ENCODE results near the gene DTX3L.

Gene DTX3L

DNA sequence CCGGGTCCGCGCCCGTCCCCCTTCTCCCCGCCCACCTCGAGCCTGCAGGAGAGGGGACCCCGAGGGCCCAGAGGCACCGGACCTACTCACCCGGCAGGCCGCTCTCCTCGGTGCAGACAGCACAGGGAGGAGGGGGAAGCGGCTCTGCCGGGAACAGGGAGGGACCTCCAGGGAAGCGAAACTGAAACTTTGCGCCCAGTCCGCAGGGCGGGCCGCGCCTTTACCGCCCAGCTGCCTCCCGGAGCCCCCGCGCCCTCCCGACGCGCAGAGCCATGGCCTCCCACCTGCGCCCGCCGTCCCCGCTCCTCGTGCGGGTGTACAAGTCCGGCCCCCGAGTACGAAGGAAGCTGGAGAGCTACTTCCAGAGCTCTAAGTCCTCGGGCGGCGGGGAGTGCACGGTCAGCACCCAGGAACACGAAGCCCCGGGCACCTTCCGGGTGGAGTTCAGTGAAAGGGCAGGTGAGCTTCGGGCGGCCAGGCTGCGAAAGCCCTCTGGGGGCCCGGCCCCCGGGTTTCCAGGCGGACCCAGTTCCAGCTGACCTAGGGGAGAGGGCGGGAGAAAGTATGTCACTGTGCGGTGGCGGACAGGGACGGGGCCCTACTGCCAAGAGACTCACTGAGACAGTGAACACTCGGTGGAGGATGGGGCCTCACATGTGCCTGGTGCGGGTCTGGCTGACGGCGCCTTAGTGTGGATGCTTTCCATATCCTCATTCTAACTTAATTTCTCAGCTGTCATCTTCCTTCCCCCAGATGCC lies at the start of gene DTX3L, which contains the start of gene PARP9:
Gene DTX3L, plus strand, starts transcription at position 184 of the 758 bp plus-strand sequence. Its CDS starts 89 bp downstream, at position 273.
Gene PARP9, minus strand, starts transcription at position 146 of the 758 bp plus-strand sequence. CDS start 4,680 bp downstream, outside the sequence.
- peak; percentile 75 for DNase-seq (ENCODE audit: low spot score)

DNA sequence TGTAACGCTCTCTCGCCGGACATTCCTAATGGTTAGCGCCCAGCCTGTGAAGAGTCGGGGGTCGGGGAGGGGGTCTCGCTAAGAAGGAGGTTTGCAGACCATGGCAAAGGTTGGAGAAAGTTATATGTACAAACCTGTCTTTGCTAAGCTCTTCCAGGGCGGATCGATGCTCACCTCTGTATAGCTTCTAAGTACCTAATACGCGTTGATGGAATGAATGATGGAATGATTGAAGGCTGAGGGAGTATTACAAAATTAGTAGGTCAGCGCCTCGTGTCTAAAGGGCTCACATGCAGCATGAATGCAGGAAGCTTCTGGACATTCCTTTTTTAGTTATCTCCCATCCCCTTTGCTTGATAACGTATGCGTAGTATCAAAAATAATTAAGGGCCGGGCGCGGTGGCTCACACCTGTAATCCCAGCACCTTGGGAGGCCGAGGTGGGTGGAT lies 49.1 kb upstream of the DTX3L start:
- DNase-seq (ENCODE audit: low spot score), result no peak

DNA sequence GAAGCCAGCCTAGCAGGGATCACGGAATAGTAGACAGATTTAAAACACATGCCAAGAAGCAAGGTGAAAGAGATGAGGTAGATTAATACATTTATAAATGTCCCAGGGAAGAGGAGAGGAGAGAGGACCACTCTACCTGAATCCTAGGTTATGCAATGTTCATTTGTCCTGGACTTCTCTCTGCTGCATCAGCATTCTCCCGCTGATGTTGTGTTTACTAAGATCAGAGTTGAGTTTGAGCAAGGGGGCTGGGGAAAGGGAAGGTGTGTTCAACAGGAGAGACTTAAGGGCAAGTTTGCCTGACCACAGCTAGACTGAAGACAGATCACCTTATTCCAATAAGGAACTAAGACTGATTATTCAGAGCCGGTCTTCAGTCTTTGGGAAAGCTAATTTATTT lies 48.3 kb upstream of the DTX3L start:
- DNase-seq (ENCODE audit: low spot score), result no peak

DNA sequence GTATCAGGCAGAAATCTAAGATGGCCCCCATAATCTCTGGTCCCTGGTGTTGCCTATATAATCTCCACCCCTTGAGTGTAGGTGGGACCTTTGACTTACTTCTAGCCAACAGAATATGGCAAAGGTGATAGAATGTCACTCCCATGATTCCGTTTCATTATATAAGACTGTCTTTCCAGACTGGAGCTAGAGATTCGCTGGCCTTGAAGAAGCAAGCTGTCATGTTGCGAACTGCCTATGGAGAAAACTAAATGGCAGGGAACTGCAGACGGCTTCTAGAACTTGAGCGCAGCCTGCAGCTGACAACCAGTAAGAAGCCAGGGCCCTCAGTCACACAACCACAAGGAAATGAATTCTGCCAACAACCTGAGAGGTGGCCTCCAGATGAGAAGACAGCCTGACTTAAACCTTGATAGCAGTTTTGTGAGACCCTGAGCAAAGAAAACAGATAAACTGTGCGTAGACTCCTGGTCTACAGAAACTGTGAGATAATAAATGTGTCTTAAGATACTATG lies 47.2 kb upstream of the DTX3L start:
- DNase-seq (ENCODE audit: low spot score), result no peak

DNA sequence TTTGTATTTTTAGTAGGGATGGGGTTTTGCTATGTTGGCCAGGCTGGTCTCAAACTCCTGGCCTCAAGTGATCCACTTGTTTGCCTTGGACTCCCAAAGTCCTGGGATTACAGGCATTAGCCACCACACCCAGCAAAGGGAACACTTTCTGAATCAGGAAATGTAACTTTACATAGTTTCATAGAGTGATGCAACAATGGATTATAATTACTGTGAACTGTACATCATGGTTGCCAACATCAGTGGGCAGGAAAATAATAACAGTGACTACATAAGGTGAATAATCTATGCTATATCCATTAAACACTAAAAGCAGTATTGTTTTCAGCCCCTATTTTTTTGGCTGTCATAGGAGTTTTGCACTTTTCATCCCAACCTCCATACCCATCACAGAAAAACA lies 44.4 kb upstream of the DTX3L start:
- DNase-seq (ENCODE audit: low spot score), result no peak

DNA sequence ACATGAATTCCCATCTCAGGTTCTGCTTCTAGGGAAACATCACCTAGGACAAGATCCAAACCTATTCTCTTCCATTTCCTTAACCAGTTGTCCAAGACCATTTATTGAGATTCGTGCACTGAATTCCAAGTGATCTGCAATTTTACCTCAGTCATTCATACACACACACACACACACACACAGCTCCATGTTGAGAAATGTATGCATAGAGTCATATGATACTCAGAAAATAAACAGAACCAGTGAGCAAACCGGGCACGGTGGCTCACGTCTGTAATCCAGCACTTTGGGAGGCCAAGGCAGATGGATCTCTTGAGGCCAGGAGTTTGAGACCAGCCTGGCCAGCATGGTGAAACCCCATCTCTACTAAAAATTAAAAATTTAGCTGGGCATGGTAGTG lies 43.3 kb upstream of the DTX3L start:
- DNase-seq (ENCODE audit: low spot score), result no peak

DNA sequence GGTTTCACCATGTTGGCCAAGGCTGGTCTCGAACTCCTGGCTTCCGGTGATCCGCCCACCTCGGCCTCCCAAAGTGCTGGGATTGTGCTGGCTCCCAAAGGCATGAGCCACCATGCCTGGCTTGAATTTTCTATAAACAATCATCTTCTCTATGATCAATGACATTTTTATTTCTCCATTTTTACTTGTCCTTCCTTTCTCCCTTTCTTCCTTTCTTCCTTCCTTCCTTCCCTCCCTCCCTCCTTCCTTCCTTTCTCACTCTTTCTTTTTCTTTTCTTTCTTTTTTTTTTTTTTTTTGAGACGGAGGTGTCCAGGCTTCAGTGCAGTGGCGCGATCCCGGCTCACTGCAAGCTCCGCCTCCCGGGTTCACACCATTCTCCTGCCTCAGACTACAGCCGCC lies 40.8 kb upstream of the DTX3L start:
- no peak for DNase-seq (ENCODE audit: low spot score)

DNA sequence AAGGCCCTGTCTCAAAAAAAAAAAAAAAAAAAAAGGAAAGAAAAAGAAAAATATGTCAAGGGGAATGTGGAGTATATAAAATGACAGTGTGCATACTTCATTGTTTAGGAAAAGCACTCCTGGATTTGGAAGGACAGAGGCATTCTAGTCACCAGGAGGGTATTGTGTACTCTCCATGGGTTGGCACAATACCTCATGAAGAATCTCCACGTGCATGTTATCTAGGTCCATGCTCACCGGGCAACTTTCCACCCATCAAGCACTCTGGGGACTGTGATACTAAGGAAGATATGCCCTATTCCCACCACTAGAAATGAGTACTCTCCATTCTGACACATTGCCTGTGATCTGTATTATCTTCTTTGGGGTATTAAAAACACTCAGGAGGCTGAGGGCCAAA lies 34.0 kb upstream of the DTX3L start:
- DNase-seq (ENCODE audit: low spot score), result no peak

DNA sequence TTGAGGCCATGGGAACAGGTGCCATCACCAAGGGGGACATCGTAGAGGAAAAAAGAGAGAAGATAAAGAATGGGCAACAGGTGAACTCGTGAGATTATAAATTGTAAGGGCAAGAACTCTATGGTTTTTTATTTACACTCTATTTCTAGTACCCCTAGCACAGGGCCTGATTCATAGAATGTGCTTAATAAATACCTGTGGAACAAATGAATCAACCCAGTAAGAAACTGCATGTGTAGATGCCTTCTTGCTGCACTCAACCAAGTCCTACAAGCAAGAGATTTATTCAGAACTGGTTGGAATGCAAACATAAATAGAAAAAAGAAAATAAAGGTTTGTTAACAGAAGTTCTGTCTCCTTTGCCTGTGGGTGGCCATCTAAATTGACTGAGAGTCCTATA lies 30.7 kb upstream of the DTX3L start:
- no peak for DNase-seq (ENCODE audit: low spot score)

DNA sequence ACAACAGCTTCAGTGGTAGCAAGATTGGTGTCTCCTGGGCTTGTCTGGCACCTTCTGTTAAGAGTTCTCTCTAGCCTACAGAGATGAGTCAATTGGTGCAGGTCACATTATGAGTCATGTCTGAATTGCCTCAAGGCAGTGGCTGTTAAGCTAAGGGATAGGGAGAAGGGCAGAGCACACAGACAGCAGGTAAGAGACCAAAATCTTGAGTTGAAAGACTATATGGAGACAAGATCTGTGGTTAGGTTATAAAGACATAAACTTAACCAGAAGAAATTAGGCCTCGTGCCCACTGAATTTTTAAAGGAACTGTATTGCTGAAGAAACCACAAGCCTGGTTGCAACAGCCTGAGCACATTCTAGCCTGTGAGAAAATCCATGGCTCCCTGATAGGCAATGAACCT lies 30.2 kb upstream of the DTX3L start:
- no peak for DNase-seq (ENCODE audit: low spot score)

DNA sequence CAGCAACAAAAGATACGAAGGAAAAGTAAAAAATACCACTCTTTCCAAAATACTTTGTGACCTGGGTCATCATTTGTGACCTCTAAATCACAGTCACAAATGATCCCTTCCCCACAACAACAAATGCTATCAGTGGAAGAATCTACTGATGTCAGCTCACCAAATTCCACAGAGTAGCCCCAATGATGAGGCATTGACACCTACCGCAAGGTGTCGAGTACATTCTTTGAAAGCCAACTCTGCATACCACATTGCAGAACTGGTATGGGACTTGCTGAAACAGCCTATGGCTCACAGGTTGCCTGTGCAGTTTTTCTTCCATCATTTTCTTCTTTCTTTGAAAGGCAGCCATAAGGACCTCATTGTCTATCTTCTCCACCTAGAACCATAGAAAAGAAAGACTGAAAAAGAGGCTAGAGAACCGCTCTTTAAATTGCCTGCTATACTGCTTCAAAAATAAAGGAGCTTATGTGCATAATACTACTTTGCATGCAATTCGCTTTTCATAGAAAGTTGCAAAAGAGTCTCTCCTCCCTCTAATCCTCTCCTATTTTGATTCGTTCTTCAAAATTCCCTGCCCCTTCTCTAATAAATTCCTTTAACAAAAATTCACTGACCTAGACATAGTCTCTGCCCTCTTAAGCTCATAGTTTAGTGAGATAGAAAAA lies 28.0 kb upstream of the DTX3L start:
- DNase-seq (ENCODE audit: low spot score), result no peak

DNA sequence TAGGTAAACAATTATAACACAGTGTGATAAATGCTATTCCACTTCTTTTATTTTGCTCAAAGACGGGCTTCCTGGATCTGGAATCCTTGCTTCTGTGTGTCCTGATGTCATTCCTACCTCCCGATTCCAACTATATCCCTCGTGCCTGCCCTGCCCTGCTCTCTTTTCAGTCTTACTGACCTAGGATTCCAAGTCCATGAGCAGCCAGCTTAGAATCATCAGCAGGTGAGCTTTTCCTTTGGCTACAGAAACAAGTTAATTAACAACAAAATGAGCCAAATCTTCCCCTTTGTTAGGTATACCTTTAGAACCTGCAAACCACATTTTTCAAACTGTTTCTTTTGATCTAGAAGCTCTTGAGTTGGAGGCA lies 27.5 kb upstream of the DTX3L start:
- no peak for DNase-seq (ENCODE audit: low spot score)

DNA sequence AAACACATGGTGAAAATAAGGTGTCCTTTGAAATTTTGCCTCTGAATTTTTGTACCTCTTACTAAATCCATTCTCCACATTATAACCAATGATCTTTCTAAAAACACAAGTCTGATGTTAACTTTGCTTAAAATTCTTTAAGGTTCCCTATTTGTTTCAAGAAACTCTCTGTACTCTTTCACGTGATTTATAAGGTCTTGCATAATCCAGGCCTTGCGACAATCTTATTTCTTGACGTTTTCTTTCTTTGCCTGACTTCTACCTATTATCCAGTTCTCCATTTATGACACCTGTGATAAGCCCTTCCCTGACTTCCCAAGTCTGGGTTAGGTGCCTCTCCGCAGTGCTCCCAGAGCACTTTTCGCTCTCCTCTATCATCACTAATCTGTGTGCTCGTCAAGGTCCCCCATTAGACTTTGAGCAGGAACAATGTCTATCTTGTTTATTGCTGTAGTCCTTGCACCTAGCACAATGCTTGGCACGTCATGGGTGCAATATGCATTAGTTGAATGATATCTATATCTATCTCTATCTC lies 25.1 kb upstream of the DTX3L start:
- no peak for DNase-seq (ENCODE audit: low spot score)

DNA sequence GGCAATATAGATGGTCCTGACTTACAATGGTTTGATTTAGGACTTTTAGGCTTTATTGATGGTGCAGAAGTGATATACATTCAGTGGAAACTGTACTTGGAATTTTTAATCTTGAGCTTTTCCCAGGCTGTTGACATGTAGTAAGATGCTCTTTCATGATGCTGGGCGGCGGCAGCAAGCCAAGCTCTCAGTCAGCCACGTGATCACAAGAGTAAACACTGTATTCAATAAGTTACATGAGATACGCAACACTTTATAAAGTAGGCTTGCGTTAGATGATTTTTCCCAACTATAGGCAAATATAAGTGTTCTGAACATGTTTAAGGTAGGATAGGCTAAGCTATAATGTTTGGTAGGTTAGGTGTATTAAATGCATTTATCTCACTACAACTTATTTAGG lies 18.0 kb upstream of the DTX3L start:
- no peak for DNase-seq (ENCODE audit: low spot score)

DNA sequence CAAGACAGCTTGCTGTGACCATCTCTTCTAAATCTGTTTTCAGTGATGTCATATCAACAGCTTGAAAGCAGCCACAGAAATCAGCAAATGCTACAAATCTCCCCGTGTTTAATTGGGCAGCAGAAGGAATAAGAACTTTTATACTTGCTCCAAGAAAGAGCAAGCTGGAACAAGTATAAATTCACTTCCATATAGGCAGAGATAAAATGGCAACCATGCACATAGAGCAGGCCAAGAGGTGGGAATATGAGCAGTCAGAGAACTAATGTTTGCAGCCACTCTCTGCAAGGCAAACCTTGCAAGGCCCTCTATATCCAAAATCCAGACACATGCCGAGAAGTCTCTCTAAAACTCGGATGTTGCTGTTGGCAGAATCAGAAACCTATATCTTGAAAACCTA lies 16.1 kb upstream of the DTX3L start:
- no peak for DNase-seq (ENCODE audit: low spot score)

DNA sequence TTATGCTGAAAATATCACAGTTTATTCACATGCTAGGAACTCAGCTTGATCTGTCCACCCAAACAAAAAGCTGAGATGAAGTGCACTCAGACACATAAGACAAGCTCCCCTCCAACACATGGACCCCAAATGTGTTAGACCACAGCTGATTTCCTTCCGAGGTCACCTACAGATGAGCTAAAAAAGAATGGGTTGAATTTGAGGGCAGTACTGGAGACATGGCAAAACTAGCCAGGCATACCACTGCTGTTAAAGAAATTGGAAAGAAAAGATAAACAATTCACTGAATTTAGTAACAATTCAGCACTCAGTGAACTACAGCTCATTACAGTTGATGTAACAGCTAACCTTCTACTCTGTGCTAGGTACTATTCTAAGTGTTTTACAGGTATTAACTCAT lies 15.5 kb upstream of the DTX3L start:
- DNase-seq (ENCODE audit: low spot score), result no peak

DNA sequence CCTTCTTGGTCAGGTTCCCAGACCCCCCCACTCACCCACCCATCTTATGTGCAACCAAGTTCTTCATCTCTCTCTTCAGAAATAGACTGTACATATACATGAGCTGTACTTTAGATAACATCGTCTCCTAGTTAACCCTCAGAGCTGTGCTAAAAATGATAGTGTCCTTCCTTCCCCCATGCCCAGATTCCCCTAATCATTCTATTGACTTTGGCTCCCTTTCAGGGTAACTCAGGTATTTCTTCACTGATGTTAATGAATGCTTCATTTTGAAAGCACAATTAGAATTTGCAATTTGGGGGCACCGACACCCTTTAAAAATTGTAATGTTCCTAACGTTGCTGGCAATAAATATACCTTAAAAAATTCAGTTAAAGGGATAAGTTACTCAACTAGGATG lies 11.0 kb upstream of the DTX3L start:
- DNase-seq (ENCODE audit: low spot score), result no peak

DNA sequence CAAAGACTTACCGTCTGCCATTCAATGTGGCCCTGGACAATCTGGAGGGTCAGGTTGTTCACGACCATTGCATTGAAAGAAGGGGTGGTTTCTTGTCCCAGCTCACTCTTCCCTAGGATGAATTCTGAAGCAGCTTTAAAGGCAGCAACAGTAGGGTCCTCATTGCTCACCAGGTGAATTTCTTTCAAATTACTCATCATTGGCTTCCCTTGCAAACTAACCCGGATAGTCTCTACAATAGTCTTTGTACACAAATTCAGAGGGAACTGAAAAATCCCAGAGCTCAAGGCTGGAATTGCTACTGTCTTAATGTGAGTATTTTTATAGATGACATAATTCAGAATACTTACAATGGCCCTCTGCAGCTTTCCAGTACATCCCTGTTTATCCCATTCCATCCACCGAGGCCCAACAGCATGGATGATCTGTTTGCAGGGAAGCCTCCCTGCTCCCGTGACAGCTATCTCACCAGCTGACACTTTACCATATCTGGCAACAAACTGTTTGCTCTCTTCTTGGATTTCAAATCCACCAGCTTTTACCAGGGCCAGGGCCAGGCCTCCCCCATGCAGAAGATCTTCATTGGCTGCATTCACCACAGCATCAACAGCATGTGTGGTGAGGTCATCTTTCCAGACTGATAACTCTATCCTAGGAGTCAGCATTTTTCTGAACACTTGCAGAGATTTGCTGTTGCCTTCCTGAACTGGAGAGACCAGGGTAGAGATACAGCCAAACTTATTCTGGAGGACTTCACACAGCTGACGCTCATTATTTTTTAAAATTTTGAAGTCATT lies 8.7 kb upstream of the DTX3L start:
- DNase-seq (ENCODE audit: low spot score), result no peak

DNA sequence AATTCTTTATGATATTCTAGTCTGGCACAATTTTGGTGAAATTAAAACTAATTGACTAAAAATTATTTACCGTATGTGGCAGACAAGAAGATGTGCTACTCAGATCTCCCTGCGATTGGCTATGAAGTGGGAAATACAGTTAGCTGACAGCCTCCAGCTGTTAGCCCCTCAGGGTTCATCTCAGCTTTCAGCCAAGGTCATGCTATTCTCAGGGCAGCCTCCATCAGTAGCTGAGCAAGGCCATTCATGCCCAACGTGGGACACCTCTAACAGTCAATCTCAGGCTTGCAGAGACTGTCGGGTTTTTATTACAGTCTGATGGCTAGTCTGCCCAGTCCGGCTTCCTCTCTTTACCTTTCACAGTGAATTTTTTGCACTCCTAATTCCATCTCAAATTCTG lies 6.8 kb upstream of the DTX3L start:
- DNase-seq (ENCODE audit: low spot score), result no peak

DNA sequence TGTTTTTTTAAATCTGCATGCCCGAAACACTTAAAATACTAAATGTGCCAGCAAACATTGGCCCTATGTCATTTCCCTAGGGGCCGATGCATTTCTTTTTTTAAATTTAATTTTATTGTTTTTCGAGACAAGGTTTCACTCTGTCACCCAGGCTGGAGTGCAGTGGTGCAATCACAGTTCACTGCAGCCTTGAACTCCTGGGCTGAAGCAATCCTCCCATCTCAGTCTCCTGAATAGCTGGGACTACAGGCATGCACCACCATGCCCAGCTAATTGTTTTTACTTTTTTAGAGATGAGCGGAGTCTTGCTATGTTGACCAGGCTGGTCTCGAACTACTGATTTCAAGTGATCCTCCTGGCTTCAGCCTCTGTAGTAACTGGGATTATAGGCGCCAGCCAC lies 5.5 kb upstream of the DTX3L start:
- DNase-seq (ENCODE audit: low spot score), result no peak

DNA sequence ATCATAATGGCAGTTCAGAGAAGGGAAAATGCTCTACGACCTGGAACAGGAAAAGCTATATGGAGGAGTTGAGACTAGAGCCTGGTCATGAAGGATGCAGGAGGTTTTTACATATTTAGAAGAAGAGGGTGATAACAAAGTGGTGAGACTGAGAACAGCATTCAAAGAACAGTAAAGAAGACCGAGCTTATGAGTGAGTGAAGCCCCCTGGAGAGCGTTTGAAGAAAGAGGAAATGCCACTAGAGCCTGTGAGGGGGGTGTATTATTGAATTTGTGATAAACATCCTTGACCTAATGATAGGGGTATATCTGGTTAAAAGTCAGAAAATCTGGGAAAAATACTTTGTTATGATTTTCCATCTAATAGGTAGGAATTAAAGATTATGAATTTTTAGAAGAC lies 4.2 kb upstream of the DTX3L start:
- DNase-seq (ENCODE audit: low spot score), result no peak

DNA sequence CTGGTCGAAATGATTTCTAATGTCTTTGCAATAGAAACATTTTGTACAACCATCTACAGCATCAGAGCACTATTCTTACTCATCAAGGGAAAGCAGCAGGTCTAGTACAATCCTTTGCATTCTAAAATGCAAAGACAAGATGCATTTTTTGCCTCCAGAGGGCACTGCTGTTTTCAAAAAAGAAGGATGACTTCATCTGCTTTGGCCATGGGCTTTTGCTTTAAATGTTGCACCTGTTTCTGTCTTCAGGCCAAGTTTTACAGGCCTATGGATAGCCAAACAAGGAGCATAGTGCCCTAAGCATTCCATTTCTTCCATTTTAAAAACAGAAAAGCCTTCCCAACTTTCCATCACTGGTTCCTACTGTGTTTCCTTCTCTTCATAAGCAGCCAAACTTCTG lies 3.5 kb upstream of the DTX3L start:
- DNase-seq (ENCODE audit: low spot score), result peak; percentile 63

Data from hematopoietic multipotent progenitor cell treated with erythropoietin and hydrocortisone succinate and interleukin-3 and kit ligand, for 17 days (in vitro differentiated cells).